HG03135 (cell line): ENCODE results near the gene TPI1.

Source experiments
- ATAC-seq: cut with Tn5 transposase; IDR thresholded peaks from one replicate; pipeline ENCODE4 v1.9.1; 2021; ENCODE audit warnings: mild to moderate bottlenecking, moderate library complexity; ENCODE audit not compliant: unreplicated experiment

TPI1 gene

GRCh38 chr12:6916426-6917200 lies 49.3 kb downstream of the TPI1 start:
- no peak for ATAC-seq

- ATAC-seq = no peak
Measured at GRCh38 chr12:6917491-6918231, 50.3 kb downstream of the TPI1 start.

GRCh38 chr12:6919588-6919987 lies 52.3 kb downstream of the TPI1 start:
- ATAC-seq = no peak
